GM12891 (cell line): ENCODE data around the gene ACCS.

ENCODE experiments used
- DNase-seq: peaks from one replicate; pipeline ENCODE4 v3.0.0; 2011; ENCODE audit warnings: low spot score; ENCODE audit not compliant: insufficient read length
- FAIRE-seq: peaks from 2 replicates; lab custom pipeline; 2011; peaks lifted over from hg19 to GRCh38; lab: Jason Lieb, UNC
- PAX5 ChIP-seq: IDR thresholded peaks from 2 replicates; pipeline ENCODE4 v1.6.1; 2011; ENCODE audit warnings: low read length, moderate library complexity, mild to moderate bottlenecking; ENCODE audit not compliant: insufficient read depth, severe bottlenecking
- POLR2A ChIP-seq: IDR thresholded peaks from 2 replicates; pipeline ENCODE4 v1.6.1; 2011; ENCODE audit warnings: low read depth, low read length, control low read depth
- POLR2AphosphoS5 ChIP-seq: IDR thresholded peaks from 2 replicates; pipeline ENCODE4 v1.6.1; 2011; ENCODE audit warnings: low read depth, low read length, control low read depth
- POU2F2 ChIP-seq: IDR thresholded peaks from 2 replicates; pipeline ENCODE4 v1.6.1; 2011; ENCODE audit warnings: low read depth, mild to moderate bottlenecking, control low read depth, low read length, moderate library complexity
- SPI1 ChIP-seq: IDR thresholded peaks from 2 replicates; pipeline ENCODE4 v1.6.1; 2011; ENCODE audit warnings: low read depth, low read length, control low read depth
- TAF1 ChIP-seq: IDR thresholded peaks from 2 replicates; pipeline ENCODE4 v1.6.1; 2011; ENCODE audit warnings: low read depth, low read length, control low read depth

Gene ACCS

DNA sequence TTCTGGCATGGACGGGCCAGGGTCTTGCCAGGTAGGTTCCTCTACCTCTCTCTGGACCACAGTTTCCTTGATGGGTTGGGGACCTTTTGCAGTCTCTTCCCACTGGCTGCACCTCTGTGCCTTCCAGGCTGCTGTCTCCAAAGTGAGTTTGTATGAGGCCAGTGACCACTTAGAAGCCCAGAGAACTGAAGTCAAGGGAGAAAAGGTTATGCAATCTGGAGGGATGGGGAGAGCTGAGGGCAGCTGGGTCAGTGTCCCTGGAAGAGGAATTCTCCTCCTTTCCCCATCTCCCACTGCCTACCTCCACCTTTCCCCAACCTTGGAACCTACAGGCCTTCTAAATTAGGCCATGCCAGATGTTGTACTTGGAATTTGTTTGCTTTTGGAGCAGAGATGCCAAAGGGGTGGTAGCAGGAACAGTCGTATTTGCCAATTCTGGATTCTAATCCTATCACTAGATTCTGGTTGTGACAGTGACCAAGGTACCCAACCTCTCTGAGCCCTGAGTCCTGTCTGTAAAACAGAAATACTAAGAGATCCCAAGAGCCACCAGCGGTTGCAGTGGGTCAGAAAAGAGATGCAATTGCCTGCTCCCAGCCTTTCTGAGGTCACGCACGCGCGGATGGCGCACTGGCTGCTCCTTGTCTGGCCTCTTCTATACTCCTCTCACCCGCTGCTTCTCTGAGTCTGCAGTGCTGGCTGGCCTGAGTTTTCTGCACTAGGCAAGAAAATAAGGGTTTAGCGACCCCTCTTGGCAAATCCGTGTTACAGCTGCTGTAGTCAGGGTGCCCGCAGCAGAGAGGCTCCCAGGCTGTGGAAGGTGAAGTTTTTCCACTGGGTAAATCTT, 29.0 kb upstream of the ACCS start:
- TF ChIP-seq SPI1 (no peak), POLR2AphosphoS5 (no peak), PAX5 (no peak), POLR2A (no peak), TAF1 (no peak), POU2F2 (no peak)
- DNase-seq (peak; percentile 25), FAIRE-seq (peak; percentile 78)

DNA sequence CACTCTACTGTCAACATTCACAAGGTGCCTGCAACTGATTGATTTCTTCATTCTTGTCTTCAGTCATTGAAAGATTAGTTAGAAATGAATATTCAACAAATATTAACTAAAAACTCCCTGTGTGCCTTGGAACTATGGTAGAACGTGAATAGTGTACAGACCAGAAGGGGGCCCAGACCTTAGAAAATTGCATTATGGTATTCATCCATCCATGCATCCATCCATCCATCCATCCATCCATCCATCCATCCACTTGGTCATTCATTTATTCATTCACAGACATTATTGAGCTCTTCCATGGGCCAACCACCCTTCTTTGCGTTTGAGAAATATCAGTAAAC, 28.4 kb upstream of the ACCS start:
- TF ChIP-seq POLR2AphosphoS5: no peak
- TF ChIP-seq PAX5: no peak
- no peak for TF ChIP-seq POU2F2
- no peak for TF ChIP-seq TAF1
- TF ChIP-seq SPI1: no peak
- no peak for TF ChIP-seq POLR2A
- no peak for FAIRE-seq

DNA sequence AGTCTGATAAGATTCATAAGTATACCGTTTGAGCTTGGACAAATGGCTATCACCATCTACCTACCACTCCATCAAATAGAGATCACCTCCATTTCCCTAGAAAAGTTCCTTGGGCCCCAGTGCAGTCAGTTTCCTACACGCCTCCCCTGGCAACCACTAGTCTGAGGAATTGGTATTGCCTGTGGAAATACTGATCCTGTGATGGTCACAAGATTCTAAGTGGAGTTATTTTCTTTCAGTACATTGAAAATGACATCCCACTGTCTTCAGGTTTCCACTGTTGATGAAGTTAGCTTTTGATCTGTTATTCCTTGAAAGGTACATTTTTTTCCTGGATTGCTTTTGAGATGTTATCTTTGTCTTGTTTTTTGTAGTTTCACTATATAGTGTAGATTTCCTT, 22.9 kb upstream of the ACCS start:
- DNase-seq (no peak), FAIRE-seq (no peak)

More for the DNA sequence above, 28.4 kb upstream of the ACCS start:
- no peak for DNase-seq

DNA sequence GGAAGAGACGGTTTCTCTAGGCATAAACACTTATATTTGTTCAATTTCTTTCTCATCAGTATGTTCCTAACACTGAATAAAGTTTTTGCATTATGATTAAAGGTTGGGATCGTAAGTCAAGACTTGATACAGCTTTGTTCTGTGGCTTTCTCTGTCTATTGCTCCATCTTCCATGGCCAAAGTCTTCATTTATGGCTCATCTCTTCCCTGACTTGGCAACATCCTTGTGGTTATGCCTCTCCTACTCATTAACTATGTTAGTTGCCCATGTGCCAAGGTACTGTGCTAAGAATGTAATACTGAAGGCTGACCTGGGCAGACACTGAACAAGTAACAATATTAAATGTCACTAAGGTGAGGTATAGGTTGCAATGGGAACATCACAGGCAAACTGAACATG, 19.9 kb upstream of the ACCS start:
- no peak for FAIRE-seq
- no peak for DNase-seq
- TF ChIP-seq POLR2A (no peak), POU2F2 (no peak), TAF1 (no peak), POLR2AphosphoS5 (no peak), SPI1 (no peak), PAX5 (no peak)

More for the DNA sequence above, 22.9 kb upstream of the ACCS start:
- no peak for TF ChIP-seq POLR2A
- TF ChIP-seq SPI1: no peak
- no peak for TF ChIP-seq TAF1
- no peak for TF ChIP-seq POLR2AphosphoS5
- no peak for TF ChIP-seq POU2F2
- no peak for TF ChIP-seq PAX5

DNA sequence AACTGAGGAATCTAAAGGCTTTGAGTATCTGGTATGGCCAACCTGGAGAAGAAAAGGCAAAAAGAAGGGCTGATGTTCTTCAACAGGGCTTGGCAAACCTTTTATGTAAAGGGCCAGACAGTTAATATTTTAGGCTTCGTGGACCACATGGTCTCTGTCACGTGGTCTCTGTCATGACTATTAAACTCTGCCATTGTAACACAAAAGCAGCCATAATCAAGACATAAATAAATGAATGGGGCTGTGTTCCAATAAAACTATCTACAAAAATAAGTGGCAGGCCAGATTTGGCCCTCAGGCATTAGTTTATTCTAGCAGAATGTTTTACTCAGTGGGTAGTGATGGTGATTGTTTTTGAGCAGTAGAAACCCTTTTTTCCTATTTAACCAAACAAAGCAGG, 18.8 kb upstream of the ACCS start:
- DNase-seq (no peak), FAIRE-seq (no peak)
- TF ChIP-seq TAF1 (no peak), POLR2AphosphoS5 (no peak), POU2F2 (no peak), SPI1 (no peak), PAX5 (no peak), POLR2A (no peak)

DNA sequence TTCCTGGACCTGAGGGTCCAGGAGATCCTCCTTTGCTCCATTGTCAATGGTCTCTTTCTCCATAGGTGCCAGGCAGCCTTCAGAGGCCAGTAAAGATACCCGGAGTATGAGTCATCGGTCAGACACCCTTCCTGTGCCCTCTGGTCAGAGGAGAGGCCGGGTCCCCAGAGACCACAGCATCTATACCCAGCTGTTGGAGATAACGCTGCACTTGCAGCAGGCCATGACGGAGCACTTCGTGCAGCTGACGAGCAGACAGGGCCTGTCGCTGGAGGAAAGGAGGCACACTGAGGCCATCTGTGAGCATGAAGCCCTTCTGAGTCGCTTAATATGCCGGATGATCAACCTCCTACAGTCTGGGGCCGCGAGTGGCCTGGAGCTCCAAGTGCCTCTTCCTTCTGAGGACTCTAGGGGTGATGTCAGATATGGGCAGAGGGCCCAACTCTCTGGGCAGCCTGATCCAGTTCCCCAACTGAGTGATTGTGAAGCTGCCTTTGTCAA, 18.1 kb upstream of the ACCS start, which contains the start of gene ACCSL:
Gene ACCSL (plus strand): TSS at position 51 of the 501 bp plus-strand sequence. CDS start 56 bp downstream, at position 107.
- FAIRE-seq: no peak

DNA sequence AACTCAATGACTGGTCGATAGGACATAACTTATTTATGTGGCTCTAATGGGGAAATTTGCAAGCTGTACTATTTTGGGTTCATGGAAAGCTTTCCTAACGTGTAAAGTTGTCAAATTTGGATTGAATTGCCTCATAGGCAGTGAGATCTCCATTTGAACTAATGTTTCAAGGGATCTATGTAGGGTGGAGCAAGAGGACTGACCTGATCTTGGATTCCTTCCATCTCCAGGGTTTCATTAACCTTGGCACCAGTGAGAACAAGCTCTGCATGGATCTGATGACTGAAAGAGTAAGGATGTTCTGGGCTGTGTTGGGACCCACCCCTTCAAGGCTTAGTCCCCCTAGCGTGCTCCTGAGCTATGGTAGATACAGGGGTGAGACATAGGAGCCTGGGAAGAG, 16.2 kb upstream of the ACCS start:
- TF ChIP-seq SPI1 (no peak), POLR2AphosphoS5 (no peak), TAF1 (no peak)
- FAIRE-seq: no peak
- no peak for DNase-seq

More for the DNA sequence above, 18.1 kb upstream of the ACCS start, which contains the start of gene ACCSL:
- TF ChIP-seq POU2F2 (no peak), PAX5 (no peak), POLR2A (no peak), SPI1 (no peak), TAF1 (no peak), POLR2AphosphoS5 (no peak)
- DNase-seq: no peak

DNA sequence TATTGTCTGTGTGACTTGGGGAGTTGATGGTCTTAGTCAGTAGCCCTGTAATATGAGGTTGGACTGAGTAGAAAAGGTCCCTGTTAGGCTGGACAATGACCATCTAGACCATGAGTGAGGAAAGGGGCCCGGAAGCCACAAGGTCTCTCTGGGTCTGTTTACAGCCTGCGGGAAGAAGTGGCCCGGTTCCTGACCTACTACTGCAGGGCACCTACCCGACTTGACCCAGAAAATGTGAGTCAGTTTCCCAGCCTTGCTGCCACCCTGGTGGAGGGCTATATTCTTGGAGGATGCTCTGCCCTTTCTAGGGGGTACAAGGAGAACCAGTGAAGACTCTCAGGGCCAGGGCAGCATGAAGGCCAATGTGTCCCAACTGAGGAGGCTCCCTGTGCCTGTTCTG, 14.9 kb upstream of the ACCS start:
- no peak for FAIRE-seq

DNA sequence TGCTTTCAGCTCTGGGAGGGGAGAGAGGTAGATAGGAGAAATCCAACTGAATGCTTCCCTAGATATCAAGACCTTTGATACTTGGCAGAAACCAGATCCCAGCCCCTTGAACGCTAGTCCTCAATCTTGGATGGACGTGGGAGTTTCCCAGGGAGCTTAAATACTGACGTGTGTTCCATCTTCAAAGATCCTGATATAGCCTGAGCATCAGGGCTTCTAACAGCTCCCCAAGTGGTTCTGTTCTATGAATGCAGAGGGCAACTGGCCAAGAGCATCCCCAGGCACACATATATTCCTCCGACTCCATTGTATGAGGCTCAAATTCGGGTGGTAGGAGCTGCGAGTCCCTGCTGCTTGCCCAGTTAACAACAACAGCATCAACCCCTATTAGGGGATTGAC, 8.7 kb upstream of the ACCS start:
- no peak for DNase-seq

More for the DNA sequence above, 14.9 kb upstream of the ACCS start:
- TF ChIP-seq POLR2AphosphoS5: no peak
- no peak for TF ChIP-seq SPI1
- TF ChIP-seq POU2F2: no peak
- no peak for TF ChIP-seq PAX5
- TF ChIP-seq POLR2A: no peak
- no peak for TF ChIP-seq TAF1
- no peak for DNase-seq

More for the DNA sequence above, 8.7 kb upstream of the ACCS start:
- no peak for TF ChIP-seq PAX5
- no peak for TF ChIP-seq POLR2A
- no peak for TF ChIP-seq POLR2AphosphoS5
- TF ChIP-seq SPI1: no peak
- no peak for TF ChIP-seq POU2F2
- no peak for TF ChIP-seq TAF1
- no peak for FAIRE-seq
